ENCODE measurements around the gene PSMB7.

Gene PSMB7

GRCh38 chr9:124347206-124347967 lies 67.9 kb downstream of the PSMB7 start:
- no peaks in the 10 kb centered on the region for H3K79me2 ChIP-seq (ENCODE audit: insufficient read depth, low read length)
- no peaks in the 10 kb centered on the region for H4K20me1 ChIP-seq (ENCODE audit: insufficient read depth, low read length, poor library complexity, severe bottlenecking)
- H3F3A ChIP-seq (ENCODE audit: low read depth): no peaks in the 10 kb centered on the region
- no peak overlapping the region for H2AFZ ChIP-seq (ENCODE audit: low read length)
- H3K4me1 ChIP-seq (ENCODE audit: insufficient read depth, low read length, poor library complexity, severe bottlenecking): no peaks in the 10 kb centered on the region
- H3K4me2 ChIP-seq (ENCODE audit: low read depth, low read length, poor library complexity, severe bottlenecking): no peak overlapping the region
- H3K9ac ChIP-seq (ENCODE audit: low read depth, low read length, poor library complexity, severe bottlenecking): no peak overlapping the region
- H3K9me3 ChIP-seq (ENCODE audit: insufficient read depth, low read depth, low read length): no peaks in the 10 kb centered on the region
- H3K27me3 ChIP-seq (ENCODE audit: insufficient read depth, low read length, poor library complexity, severe bottlenecking): no peaks in the 10 kb centered on the region
- H3K36me3 ChIP-seq (ENCODE audit: insufficient read depth, low read length): peaks cover 41% of the 10 kb centered on the region; the same call in 1 of the 2 replicates
- no peak overlapping the region for H3K4me3 ChIP-seq (ENCODE audit: low read length, poor library complexity, severe bottlenecking)
- no peak for TF ChIP-seq EZH2phosphoT487 (IDR thresholded peaks at IDR 0.05; ENCODE audit: borderline replicate concordance)
- TF ChIP-seq CTCF (conservative IDR thresholded peaks at IDR 0.05; ENCODE audit: low read length): no peak
- H3K9me2 ChIP-seq (replicated peaks; ENCODE audit: low read depth, low read length): no peaks in the 10 kb centered on the region

GRCh38 chr9:124346347-124347163 lies 68.7 kb downstream of the PSMB7 start:
- H2AFZ ChIP-seq (ENCODE audit: low read length): no peak overlapping the region
- no peaks in the 10 kb centered on the region for H4K20me1 ChIP-seq (ENCODE audit: insufficient read depth, low read length, poor library complexity, severe bottlenecking)
- H3K9ac ChIP-seq (ENCODE audit: low read depth, low read length, poor library complexity, severe bottlenecking): no peak overlapping the region
- no peaks in the 10 kb centered on the region for H3K9me2 ChIP-seq (replicated peaks; ENCODE audit: low read depth, low read length)
- H3K4me3 ChIP-seq (ENCODE audit: low read length, poor library complexity, severe bottlenecking): no peak overlapping the region
- no peaks in the 10 kb centered on the region for H3K79me2 ChIP-seq (ENCODE audit: insufficient read depth, low read length)
- no peaks in the 10 kb centered on the region for H3K4me1 ChIP-seq (ENCODE audit: insufficient read depth, low read length, poor library complexity, severe bottlenecking)
- no peaks in the 10 kb centered on the region for H3F3A ChIP-seq (ENCODE audit: low read depth)
- peaks cover 33% of the 10 kb centered on the region; the same call in 1 of the 2 replicates for H3K36me3 ChIP-seq (ENCODE audit: insufficient read depth, low read length)
- H3K27me3 ChIP-seq (ENCODE audit: insufficient read depth, low read length, poor library complexity, severe bottlenecking): no peaks in the 10 kb centered on the region
- H3K4me2 ChIP-seq (ENCODE audit: low read depth, low read length, poor library complexity, severe bottlenecking): no peak overlapping the region
- TF ChIP-seq CTCF (conservative IDR thresholded peaks at IDR 0.05; ENCODE audit: low read length): no peak
- TF ChIP-seq EZH2phosphoT487 (IDR thresholded peaks at IDR 0.05; ENCODE audit: borderline replicate concordance): no peak
- no peaks in the 10 kb centered on the region for H3K9me3 ChIP-seq (ENCODE audit: insufficient read depth, low read depth, low read length)

GRCh38 chr9:124345751-124346281 lies 69.4 kb downstream of the PSMB7 start:
- H2AFZ ChIP-seq (ENCODE audit: low read length): no peak overlapping the region
- H3K9ac ChIP-seq (ENCODE audit: low read depth, low read length, poor library complexity, severe bottlenecking): no peak overlapping the region
- H4K20me1 ChIP-seq (ENCODE audit: insufficient read depth, low read length, poor library complexity, severe bottlenecking): no peaks in the 10 kb centered on the region
- no peak overlapping the region for H3K4me2 ChIP-seq (ENCODE audit: low read depth, low read length, poor library complexity, severe bottlenecking)
- no peak overlapping the region for H3K4me3 ChIP-seq (ENCODE audit: low read length, poor library complexity, severe bottlenecking)
- no peaks in the 10 kb centered on the region for H3F3A ChIP-seq (ENCODE audit: low read depth)
- no peaks in the 10 kb centered on the region for H3K79me2 ChIP-seq (ENCODE audit: insufficient read depth, low read length)
- H3K36me3 ChIP-seq (ENCODE audit: insufficient read depth, low read length): peaks cover 25% of the 10 kb centered on the region; the same call in 1 of the 2 replicates
- TF ChIP-seq CTCF (conservative IDR thresholded peaks at IDR 0.05; ENCODE audit: low read length) (no peak), EZH2phosphoT487 (IDR thresholded peaks at IDR 0.05; ENCODE audit: borderline replicate concordance) (no peak)
- no peaks in the 10 kb centered on the region for H3K9me2 ChIP-seq (replicated peaks; ENCODE audit: low read depth, low read length)
- no peaks in the 10 kb centered on the region for H3K4me1 ChIP-seq (ENCODE audit: insufficient read depth, low read length, poor library complexity, severe bottlenecking)
- H3K9me3 ChIP-seq (ENCODE audit: insufficient read depth, low read depth, low read length): no peaks in the 10 kb centered on the region
- H3K27me3 ChIP-seq (ENCODE audit: insufficient read depth, low read length, poor library complexity, severe bottlenecking): no peaks in the 10 kb centered on the region
